HS-5 (cell line): Measurements from ENCODE around the gene USP25.
"Not testable (repeated sequence)": the region's sequence is repeated elsewhere in the genome, so short reads cannot be mapped to it uniquely, and the experiment has no call there.

Experiments used
- DNase-seq: peaks from one replicate; pipeline ENCODE4 v3.0.0-alpha.2; 2012; ENCODE audit warnings: low read depth

Gene USP25

DNA sequence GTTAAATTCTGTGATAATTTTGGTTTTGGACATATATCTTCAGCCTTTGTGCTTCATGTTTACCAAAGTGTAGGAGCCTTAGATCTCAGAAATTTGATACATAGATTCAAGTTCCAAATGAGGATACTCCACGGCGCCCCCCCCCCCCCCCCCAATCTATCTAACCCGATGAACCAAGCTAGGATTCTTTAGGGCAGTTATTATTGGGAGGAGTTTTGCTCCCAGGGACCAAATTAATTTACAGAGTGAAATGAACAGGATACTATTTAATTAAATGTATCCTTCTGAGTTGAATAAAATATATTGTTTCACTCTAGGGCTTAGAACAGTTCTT lies 3.2 kb downstream of the USP25 start:
- DNase-seq = no peak

DNA sequence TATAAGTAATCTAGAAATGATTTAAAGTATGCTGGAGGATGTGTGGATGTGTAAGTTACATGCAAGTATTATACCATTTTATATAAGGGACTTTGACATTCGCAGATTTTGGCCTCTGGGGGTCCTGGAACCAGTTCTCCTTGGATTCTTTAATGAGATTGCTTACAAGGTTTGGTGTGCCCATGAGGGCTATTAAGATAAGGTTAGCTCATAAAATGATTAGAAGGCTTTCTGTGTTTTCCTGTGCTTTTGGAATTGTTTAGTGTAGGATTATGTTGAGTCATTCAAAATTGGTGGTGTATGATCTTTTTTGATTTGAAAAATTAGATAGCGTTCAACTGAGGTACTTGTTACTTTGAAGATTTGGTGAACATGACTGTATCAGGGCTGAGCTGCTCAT lies 5.6 kb downstream of the USP25 start:
- DNase-seq = no peak

DNA sequence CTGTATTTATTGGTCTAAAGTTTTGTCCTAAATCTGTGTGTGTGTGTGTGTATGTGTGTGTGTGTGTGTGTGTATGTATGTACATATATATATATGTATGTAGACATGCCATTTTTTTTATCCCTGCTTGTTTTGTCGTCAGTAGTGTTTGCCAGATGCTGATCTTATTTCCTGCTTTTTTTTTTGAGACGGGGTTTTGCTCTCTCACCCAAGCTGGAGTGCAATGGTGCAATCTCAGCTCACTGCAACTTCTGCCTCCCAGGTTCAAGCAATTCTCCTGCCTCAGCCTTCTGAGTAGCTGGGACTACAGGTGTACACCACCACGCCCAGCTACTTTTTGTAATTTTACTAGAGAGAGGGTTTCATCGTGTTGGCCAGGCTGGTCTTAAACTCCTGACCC lies 6.1 kb downstream of the USP25 start:
- not testable (repeated sequence) for DNase-seq

DNA sequence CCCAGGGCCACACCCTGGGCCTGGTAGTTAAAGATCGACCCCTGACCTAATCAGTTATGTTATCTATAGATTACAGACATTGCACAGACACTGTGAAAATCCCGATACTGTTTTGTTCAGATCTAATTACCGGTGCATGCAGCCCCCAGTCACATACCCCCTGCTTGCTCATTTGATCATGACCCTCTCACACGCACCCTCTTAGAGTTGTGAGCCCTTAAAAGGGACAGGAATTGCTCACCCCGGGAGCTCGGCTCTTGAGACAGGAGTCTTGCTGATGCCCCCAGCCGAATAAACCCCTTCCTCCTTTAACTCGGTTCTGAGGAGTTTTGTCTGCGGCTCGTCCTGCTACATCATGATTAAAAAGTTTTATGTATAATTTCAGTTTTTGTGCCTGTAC lies 9.0 kb downstream of the USP25 start:
- DNase-seq = not testable (repeated sequence)

DNA sequence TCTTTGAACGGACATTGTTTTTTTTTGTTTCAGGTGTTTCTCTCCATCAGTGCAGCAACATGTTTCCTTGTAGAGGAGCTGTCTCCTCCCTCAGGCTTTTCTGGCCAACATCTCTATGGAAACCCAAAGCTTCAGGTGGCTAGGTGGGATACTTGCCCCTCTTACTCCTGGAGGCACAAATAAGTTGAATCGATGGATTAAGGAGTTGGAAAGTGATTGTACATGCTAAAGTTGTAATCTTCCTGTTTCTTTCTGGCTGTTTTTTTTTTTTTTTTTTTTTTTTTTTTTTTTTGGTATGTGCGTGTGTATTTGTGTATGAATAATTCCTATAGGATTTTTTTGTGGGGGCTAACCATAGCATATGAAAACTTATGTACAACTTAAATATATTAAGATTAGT lies 10.6 kb downstream of the USP25 start:
- DNase-seq = no peak

DNA sequence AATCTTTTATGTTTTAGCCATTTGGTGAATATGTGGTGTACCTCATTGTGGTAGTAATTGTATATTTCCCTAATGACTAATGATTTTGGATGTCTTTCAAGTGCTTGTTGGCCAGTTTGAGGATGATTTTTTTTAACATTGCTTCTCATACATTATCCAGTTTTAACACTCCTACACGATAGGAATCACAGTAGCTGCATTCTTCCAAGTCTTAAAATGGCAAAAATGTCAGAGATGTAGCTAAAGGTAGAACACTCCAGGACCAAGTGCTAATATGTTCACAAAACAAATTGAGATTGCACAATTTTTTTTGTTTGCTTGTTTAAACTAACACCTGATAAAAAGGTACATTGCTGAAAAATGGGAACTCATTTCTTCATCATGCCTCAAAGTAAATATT lies 11.7 kb downstream of the USP25 start:
- DNase-seq = no peak

DNA sequence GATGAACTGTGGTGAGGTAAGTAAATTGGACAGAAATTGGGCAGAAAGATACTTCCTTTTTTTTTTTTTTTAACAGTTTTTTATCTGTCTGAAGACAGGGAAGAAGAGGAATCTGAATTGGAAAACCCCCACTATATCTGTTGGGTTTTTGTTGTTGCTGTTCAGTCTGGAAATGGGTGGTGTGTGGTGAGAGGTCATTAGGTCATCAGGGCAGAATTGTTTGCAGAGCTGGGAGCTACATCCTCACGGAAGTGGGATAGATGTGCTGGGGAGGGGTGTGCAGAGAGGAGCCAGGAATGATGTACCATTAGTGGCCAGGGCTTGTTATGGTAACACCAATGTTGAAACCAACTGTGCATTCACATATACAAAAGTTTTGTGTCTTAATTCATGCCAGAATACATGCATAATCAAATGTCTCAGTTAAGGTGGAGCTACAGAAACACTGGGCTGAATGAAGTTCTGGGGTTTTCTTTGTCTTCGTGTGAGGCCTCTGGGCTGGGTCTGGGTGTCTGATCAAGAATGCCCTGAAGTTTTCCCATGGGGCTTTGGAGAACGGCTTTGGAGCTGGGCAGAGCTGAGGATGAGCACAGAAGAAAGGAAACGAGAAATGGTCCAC lies 12.4 kb downstream of the USP25 start:
- no peak for DNase-seq

DNA sequence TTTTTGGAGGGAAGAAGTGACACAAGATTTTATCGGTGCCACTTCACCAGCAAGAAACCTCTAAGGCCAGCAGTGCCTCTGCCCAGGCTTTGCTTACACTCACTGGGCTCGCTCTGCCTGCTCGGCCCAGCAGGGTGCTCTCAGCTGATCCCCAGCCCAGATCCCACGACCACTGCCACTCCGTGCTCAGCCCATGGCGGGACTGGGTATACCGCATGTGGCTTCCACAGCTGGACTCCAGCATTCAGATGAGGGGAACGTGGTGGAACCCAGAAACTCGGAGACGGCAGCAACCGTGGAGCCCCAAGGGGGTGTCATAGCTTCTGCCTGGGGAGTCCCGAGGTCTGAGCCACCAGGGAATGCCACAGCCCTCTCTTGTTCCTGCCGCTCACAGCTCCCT lies 12.9 kb downstream of the USP25 start:
- DNase-seq = no peak

DNA sequence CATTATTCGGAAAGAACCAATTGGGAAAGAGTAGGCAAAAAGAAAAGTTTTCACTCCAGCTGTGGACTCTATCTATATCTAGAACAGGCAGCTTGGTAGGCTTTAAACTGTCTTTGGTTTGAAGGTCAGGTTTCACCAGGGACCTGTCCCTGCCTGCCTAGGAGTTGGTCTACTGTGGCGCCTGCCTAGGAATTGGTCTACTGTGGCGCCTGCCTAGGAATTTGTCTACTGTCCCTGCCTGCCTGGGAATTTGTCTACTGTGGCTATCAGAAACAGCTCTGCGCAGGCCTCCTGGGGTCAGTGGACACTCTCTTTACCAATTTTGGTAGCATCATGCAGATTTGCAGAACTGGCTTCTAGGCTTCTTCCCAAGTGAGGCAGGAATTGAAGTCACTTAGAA lies 13.8 kb downstream of the USP25 start:
- no peak for DNase-seq

DNA sequence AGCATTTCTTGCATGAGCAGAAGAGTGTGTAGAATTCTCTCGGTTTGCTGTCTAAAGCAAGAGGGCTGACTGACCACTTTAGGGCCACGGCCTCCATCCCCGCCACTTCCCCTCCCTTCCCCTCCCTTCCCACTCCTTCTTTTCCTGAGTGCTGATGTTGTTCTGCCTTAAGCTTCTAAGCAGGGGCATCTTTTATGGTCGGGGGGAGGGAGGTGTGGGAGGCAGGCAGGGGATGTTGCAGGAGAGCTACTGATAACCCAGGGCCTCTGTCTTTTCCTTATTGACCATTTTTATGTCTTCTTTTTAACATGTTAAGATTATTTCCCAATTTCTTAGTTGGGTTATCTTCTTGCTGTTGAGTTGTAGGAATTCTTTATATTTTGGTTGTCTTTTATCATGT lies 15.1 kb downstream of the USP25 start:
- no peak for DNase-seq

DNA sequence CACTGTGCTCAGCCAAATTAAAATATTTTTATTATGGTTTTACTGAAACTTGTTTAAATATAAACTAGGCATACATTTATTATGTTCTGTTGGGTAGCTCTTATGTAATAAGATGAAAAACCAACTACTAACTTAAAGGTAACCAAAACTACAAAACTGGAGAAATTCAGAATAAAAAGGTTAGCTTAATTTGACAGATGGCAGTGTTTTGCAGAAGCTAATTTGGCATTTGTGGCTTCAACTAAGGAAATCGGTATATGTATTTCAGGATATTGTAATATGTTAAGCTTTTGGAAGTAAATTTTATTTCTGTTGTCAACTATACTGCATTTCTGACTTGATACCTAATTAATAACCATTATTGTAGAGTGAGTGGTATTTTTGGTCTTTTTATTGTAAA lies 18.8 kb downstream of the USP25 start:
- no peak for DNase-seq

DNA sequence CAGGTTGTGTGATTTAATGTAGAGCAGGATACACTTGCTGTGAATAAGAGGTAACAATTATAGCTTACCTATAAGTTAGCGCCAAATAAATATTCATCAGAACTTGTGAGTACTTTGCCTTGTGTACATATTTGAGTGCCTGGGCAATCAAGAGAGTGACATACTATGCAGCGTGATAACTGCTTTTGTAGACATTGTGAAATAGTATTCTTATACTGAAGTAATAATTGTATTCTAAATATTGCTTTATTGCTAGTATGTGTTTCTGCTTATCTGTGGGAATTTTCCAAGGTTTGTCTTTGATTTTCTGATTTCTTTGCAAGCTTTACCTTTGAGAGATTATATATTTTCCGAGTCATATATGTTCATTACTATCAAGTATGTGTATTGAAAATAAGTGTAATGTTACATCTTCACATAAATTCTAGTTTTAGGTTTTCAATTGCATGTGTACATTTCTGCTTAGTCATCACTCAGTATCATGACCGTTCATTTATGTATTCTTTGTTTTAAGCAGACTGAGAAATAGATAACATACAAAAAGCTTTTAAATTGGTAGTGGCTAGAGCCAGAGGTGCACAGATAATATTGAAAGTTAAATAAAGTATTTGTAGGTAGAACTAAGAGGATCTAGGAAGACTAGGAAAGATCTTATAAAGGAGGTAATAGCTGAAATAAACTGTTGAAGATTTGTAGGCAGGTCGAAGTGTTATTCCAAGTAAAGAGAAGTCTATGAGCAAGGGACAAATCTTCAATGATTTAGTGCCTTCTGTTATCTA lies 19.5 kb downstream of the USP25 start:
- no peak for DNase-seq

DNA sequence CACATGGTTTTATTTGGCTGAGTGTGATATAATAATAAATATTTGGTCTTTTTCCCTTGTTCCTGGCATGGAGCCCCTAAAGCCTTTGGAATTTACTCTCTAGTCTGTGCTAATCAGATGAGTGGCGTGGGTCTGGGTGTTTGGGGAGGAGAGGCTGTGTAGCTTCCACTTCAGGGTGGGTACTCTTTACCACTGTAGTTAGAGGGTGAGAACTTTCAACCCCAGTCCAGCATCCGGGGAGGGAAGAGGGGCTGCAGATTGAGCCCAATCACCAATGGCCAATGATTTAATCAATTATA lies 20.0 kb downstream of the USP25 start:
- no peak for DNase-seq

DNA sequence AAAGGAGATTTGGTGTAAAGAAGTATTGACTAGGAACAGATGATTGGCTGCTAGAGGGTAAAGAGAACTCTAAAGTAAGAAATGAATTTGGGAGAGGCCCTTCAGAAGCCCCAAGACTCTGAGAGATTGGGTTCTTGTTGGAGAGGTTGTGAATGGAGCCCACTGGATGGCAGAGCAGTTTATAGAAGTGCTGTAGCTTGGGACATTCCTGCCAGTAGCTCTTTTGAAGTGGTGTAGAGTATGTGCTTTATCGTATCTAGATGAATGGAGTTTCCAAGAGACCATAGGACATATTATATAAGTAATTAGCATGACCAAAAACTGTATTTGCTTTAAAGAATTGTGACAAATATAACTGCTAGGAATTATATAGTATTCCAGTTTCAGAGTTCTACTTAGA lies 21.3 kb downstream of the USP25 start:
- DNase-seq = no peak

DNA sequence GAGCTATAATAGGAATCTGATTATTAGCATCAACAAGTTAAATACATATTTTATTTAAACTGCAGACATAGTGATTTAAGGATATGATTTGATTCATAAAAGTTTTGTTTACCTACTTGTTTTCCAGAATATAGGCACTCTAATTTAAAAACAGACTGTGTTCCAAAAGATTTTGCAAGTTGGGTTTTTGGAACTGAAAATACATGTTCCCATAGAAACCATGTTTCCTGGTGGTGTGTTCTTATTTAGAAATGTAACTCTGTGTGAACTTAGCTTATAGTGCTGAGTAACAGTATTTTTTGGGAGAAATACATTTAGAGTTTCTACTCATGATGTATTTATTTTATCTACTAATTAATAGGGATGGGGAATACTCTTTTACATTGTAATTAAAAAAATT lies 21.8 kb downstream of the USP25 start:
- DNase-seq = no peak

DNA sequence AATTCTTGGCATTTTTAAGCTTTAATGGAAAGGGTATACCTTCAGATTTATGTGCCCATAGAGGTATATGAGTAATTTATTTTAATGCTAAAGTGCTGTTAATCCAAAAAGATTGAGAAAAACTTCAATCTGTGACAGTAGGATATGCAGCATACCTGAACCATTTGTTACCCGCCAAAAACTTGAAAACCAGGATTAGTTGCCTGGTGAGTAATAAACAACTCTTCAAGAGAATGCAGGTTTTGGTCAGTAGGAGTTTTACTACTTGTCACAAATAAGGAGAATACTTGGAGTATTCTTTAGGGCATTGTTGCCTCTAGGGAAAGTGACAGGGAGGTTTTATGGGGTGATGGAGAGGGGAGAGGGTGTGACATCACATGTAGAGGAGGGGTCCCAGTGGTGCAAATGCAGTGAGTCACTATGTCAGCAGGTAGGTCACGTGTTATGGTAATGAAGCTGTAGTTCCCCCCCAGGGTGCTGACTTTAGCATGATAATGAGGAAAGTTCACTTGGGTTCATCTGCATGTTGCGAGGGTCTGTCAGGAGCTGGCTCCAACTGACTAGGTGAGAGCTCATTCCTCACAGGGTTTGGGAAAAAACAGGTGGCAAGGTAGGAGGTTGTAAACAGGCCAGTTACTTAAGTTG lies 23.1 kb downstream of the USP25 start:
- DNase-seq = no peak

DNA sequence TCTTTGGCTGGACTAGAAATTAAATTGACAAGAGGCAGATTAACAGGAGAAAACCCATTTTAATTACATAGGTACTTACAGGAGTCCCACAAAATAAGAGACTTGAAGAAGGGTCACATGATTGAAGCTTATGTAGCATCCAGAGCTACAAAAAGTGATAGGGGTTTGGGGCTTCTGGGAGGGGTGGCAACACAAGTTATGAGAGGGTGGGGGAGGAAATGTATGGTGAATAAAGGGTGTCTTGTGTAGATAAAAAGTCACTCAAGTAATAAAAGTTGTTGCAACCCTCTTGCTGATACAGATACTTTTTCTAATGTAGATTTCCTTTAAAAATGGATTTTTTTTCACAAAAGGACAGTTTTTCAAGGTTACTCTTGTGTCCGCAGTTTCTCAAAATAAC lies 24.0 kb downstream of the USP25 start:
- DNase-seq = no peak

DNA sequence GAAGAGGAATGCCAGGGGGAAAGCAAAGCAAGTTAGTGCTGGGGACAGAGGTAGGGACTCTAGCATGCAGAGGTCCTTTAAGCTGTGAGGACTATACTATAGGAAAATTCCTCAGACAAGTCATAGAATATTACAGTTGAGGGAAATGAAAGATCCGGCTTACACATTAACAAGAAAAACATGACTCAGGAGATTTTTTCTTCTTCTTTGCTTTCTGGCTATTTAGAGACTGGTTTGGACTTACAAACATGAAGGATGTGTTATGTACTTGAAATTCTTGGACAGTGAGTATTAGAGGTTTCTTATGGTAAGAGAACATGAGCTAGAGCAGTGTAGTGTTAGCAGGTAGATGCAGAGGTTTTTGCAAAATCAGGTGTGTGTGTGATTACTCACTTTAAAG lies 24.9 kb downstream of the USP25 start:
- no peak for DNase-seq

DNA sequence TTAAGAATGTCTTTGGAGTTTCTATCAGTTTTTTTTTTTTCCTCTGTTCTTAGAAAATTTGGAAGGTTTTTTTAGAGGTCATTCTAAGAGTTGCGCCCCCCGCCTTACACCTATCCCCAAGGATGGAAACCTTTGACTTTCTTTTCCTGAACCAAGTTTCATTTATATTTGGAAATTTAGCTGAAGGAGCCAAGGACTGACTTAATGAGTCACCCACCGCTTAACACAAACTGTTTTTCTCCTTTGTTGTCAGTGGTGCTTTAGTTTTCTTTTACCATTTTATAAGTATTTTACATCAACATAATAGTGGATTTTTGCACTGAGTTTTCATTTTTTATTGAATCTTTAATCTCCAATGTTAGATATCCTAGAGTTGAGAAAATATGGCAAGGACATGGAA lies 25.3 kb downstream of the USP25 start:
- no peak for DNase-seq

DNA sequence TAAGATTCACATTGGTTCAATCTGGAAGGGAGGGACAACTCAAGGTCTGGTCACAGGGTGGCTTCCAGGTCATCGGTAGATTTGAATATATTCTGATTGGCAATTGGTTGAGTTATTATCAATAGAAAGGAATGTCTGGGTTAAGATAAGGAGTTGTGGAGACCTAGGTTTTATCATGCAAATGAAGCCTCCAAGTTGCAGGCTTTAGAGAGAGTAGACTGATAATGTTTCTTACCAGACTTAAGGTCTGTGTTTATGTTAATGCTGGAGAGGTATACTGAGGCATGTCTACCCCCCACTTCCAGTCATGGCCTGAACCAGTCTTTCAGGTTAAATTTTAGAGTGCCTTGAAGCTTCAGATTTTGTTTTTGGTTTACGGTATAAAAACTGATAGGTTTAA lies 29.7 kb downstream of the USP25 start:
- no peak for DNase-seq

DNA sequence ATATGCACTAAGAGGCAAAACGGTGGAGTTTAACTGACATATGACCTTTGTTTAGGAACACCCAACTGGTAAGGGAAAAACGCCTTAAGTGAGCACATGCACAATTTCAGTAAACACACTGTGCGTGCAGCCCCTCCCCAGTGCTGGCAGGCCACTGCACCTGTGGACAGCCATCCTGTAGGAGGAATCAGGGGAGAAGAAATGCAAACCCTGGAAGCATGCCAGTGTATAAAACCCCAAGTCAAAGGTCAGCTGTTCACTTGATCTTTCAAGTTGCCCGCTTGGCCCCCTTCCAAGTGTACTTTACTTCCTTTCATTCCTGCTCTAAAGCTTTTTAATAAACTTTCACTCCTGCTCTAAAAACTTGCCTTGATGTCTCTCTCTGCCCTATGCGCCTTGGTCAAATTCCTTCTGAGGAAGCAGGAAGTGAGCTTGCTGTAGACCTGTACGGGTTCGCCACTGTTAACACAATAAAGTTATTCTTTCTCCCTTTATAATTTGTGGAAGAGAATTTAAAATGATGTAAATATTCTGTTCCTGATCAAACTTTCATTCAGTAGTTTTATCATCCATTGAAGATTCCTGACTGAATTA lies 31.8 kb downstream of the USP25 start:
- DNase-seq = no peak

DNA sequence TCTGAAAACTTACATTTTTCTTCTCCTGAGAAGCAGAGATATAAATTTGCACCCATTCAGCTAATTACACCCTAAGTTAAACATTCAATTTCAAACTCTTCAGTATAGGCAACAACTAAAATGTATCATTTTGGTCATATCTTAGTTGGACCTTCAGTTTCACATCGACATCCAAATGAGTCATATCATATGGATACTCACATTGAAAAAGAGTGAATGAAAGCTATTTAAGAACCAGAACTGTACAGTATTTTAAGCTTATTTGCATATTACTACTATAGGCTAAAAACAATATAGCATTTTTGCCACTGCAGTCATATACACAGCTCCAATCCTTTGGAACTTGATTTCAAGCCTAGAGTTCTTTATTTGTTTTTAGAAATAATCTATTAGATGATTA lies 33.6 kb downstream of the USP25 start:
- no peak for DNase-seq

DNA sequence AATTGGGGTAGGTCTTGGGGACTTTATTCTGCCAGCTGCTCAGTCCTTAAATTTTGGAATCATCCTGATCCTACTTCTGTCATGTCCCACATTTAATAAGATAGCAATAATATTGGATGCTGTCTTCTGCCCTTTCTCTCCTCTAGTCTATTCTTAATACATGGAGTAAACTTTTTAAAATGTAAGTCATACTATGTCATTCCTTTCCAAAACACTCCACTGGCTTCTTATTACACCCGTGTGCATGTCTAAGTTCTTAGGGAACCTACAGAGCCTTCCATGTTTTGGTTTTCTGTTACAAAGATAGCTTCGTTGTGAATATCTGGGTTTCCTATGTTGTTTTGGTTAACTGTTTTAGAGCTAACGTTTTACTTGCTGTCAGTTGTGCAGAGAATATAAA lies 35.1 kb downstream of the USP25 start:
- DNase-seq = no peak
